IPS DF 6.9 (cell line): ENCODE measurements around the gene CYP11A1.

Experiments
- DNase-seq: peaks from one replicate; pipeline ENCODE4 v3.0.0-alpha.2; 2013; ENCODE audit warnings: low read depth, low spot score
- H3K27ac ChIP-seq: one replicate; pipeline ENCODE4 v1.5.1; 2013; ENCODE audit warnings: low read length, control low read depth
- H3K27me3 ChIP-seq: 2 replicates; pipeline ENCODE4 v1.6.1; 2013; ENCODE audit warnings: mild to moderate bottlenecking, low read length; ENCODE audit not compliant: control insufficient read depth, insufficient read depth
- H3K36me3 ChIP-seq: 2 replicates; pipeline ENCODE4 v1.6.1; 2013; ENCODE audit warnings: low read length; ENCODE audit not compliant: control insufficient read depth, insufficient read depth
- H3K4me1 ChIP-seq: 2 replicates; pipeline ENCODE4 v1.6.1; 2013; ENCODE audit warnings: low read length; ENCODE audit not compliant: control insufficient read depth, insufficient read depth
- H3K4me3 ChIP-seq: 2 replicates; pipeline ENCODE4 v1.5.1; 2013; ENCODE audit warnings: mild to moderate bottlenecking, low read length
- H3K9me3 ChIP-seq: 2 replicates; pipeline ENCODE4 v1.6.1; 2013; ENCODE audit warnings: low read length, inconsistent platforms; ENCODE audit not compliant: control insufficient read depth, insufficient read depth
- WGBS: extraction: QIAGEN DNeasy Blood & Tissue Kit; methylation state at CpG from one replicate; pipeline ENCODE4 v1.1.7; 2013; ENCODE audit warnings: mixed read lengths, missing lambda C conversion rate; ENCODE audit not compliant: insufficient read length, insufficient coverage; 5-methylcytosine and 5-hydroxymethylcytosine counted together

The CYP11A1 gene

GRCh38 chr15:74322558-74323180 is 44.8 kb downstream of the CYP11A1 start:
- Histone ChIP-seq H3K36me3 (no peaks in the 10 kb centered on the region), H3K4me3 (no peak overlapping the region), H3K27ac (no peak overlapping the region), H3K4me1 (0 out of 2 replicates have a peak, but pooled peaks cover 7% of the 10 kb centered on the region), H3K9me3 (no peaks in the 10 kb centered on the region), H3K27me3 (no peaks in the 10 kb centered on the region)
- no CpG with 5 or more reads among the region's 6 CpGs for WGBS
- no peak for DNase-seq

- Histone ChIP-seq H3K36me3 (no peaks in the 10 kb centered on the region), H3K27ac (no peak overlapping the region), H3K4me3 (no peak overlapping the region), H3K4me1 (peaks cover 9% of the 10 kb centered on the region; the same call in 1 of the 2 replicates), H3K9me3 (no peaks in the 10 kb centered on the region), H3K27me3 (no peaks in the 10 kb centered on the region)
- WGBS: no CpG with 5 or more reads among the region's 10 CpGs
- no peak for DNase-seq
Observed at GRCh38 chr15:74320352-74321247, 46.8 kb downstream of the CYP11A1 start.

GRCh38 chr15:74319596-74320351 is 47.7 kb downstream of the CYP11A1 start:
- H3K27me3 ChIP-seq: no peaks in the 10 kb centered on the region
- no peak overlapping the region for H3K4me3 ChIP-seq
- no peak overlapping the region for H3K27ac ChIP-seq
- no peaks in the 10 kb centered on the region for H3K9me3 ChIP-seq
- no peak for DNase-seq
- peaks cover 14% of the 10 kb centered on the region for H3K4me1 ChIP-seq
- no CpG with 5 or more reads among the region's 8 CpGs for WGBS
- H3K36me3 ChIP-seq: no peaks in the 10 kb centered on the region

GRCh38 chr15:74319138-74319460 is 48.3 kb downstream of the CYP11A1 start:
- no CpG with 5 or more reads among the region's 5 CpGs for WGBS
- Histone ChIP-seq H3K27ac (no peak overlapping the region), H3K27me3 (no peaks in the 10 kb centered on the region), H3K36me3 (no peaks in the 10 kb centered on the region), H3K9me3 (no peaks in the 10 kb centered on the region), H3K4me1 (peaks cover 18% of the 10 kb centered on the region), H3K4me3 (no peak overlapping the region)
- DNase-seq: no peak

- no peaks in the 10 kb centered on the region for H3K27me3 ChIP-seq
- no peaks in the 10 kb centered on the region for H3K9me3 ChIP-seq
- H3K4me1 ChIP-seq: peaks cover 19% of the 10 kb centered on the region
- H3K27ac ChIP-seq: no peak overlapping the region
- no CpG with 5 or more reads among the region's 6 CpGs for WGBS
- H3K36me3 ChIP-seq: no peaks in the 10 kb centered on the region
- no peak overlapping the region for H3K4me3 ChIP-seq
- DNase-seq: no peak
Observed at GRCh38 chr15:74318376-74319137, 48.9 kb downstream of the CYP11A1 start.

GRCh38 chr15:74317820-74318375 is 49.5 kb downstream of the CYP11A1 start:
- DNase-seq: no peak
- H3K27me3 ChIP-seq: no peaks in the 10 kb centered on the region
- no CpG with 5 or more reads among the region's 8 CpGs for WGBS
- H3K4me1 ChIP-seq: peaks cover 19% of the 10 kb centered on the region
- no peaks in the 10 kb centered on the region for H3K36me3 ChIP-seq
- no peak overlapping the region for H3K27ac ChIP-seq
- no peaks in the 10 kb centered on the region for H3K9me3 ChIP-seq
- H3K4me3 ChIP-seq: no peak overlapping the region

GRCh38 chr15:74316141-74316540 is 51.3 kb downstream of the CYP11A1 start:
- no peaks in the 10 kb centered on the region for H3K36me3 ChIP-seq
- peaks cover 22% of the 10 kb centered on the region for H3K4me1 ChIP-seq
- H3K27ac ChIP-seq: no peak overlapping the region
- no peak for DNase-seq
- WGBS: no CpG with 5 or more reads among the region's 13 CpGs
- H3K27me3 ChIP-seq: no peaks in the 10 kb centered on the region
- H3K4me3 ChIP-seq: no peak overlapping the region
- H3K9me3 ChIP-seq: no peaks in the 10 kb centered on the region

- Histone ChIP-seq H3K27me3 (no peaks in the 10 kb centered on the region), H3K4me3 (no peak overlapping the region), H3K36me3 (no peaks in the 10 kb centered on the region), H3K9me3 (no peaks in the 10 kb centered on the region), H3K4me1 (peaks cover 22% of the 10 kb centered on the region), H3K27ac (no peak overlapping the region)
- DNase-seq: no peak
- no CpG with 5 or more reads among the region's 5 CpGs for WGBS
Observed at GRCh38 chr15:74315626-74316025, 51.8 kb downstream of the CYP11A1 start.

DNA sequence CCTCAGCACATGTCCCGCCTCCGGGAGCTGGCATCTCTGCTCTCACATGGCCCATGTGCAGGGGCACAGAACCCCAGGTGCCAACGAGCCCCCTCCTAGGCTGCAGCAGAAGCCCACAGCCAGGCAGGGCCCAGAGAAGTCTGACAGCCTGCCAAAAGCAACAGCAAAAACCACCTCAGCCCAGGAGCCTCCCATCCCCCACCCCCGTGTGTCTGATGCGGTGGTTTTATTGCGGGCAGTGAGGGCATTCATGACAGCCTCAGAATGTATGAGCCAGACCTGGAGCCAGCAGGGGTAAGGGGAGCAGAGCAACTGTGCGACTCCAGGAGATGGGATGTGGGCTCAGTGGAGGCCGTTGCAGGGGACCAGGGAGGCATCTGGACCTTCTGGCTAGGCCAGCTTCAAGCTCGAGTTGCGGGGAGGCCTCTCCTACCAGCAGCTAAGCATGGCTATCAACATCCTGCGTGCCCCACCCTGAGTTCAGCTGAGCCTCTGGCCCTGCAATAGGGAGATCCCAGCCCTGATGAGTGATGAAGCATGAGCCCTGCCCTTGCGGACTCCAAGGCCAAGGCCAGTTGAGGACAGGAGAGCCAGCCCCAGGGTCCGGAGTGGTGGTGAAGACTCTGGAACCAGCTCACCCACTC is 52.5 kb downstream of the CYP11A1 start:
- H3K27ac ChIP-seq: no peak overlapping the region
- WGBS: no CpG with 5 or more reads among the region's 13 CpGs
- peaks cover 22% of the 10 kb centered on the region for H3K4me1 ChIP-seq
- no peak for DNase-seq
- H3K9me3 ChIP-seq: no peaks in the 10 kb centered on the region
- no peaks in the 10 kb centered on the region for H3K36me3 ChIP-seq
- H3K27me3 ChIP-seq: no peaks in the 10 kb centered on the region
- H3K4me3 ChIP-seq: no peak overlapping the region
